Karpas-422 (cell line): ENCODE results near the gene IFIT1B. TPM values are rescaled to one million over a fixed set of nuclear protein-coding genes. Genes with fewer than 3 reads are reported as not detected.

Source experiments
- DNase-seq: peaks from one replicate; pipeline ENCODE4 v3.0.0-alpha.2; 2015
- H2AFZ ChIP-seq: fragments of 200-600 bp; sonication (generic); 2 replicates; pipeline ENCODE4 v1.6.1; 2014; ENCODE audit warnings: antibody characterized with exemption, low read length, mixed read lengths
- H3K27ac ChIP-seq: fragments of 200-600 bp; sonication (generic); 2 replicates; pipeline ENCODE4 v1.5.1; 2014; ENCODE audit warnings: mild to moderate bottlenecking, low read length, moderate library complexity
- H3K27me3 ChIP-seq: fragments of 200-600 bp; sonication (generic); 2 replicates; pipeline ENCODE4 v1.6.1; 2014; ENCODE audit warnings: low read length, mixed read lengths
- H3K36me3 ChIP-seq: fragments of 200-600 bp; sonication (generic); 2 replicates; pipeline ENCODE4 v1.6.1; 2014; ENCODE audit warnings: low read length, mixed read lengths; ENCODE audit not compliant: insufficient read depth
- H3K4me1 ChIP-seq: fragments of 200-600 bp; sonication (generic); 2 replicates; pipeline ENCODE4 v1.6.1; 2014; ENCODE audit warnings: mild to moderate bottlenecking, low read length, mixed read lengths
- H3K4me2 ChIP-seq: fragments of 200-600 bp; sonication (generic); 2 replicates; pipeline ENCODE4 v1.6.1; 2014; ENCODE audit warnings: low read length, low read depth, mild to moderate bottlenecking; ENCODE audit not compliant: poor library complexity, severe bottlenecking
- H3K4me3 ChIP-seq: fragments of 200-600 bp; sonication (generic); 2 replicates; pipeline ENCODE4 v1.5.1; 2014; ENCODE audit warnings: mild to moderate bottlenecking, antibody characterized with exemption, low read length, mixed read lengths
- H3K79me2 ChIP-seq: fragments of 200-600 bp; sonication (generic); 2 replicates; pipeline ENCODE4 v1.6.1; 2014; ENCODE audit warnings: mild to moderate bottlenecking, low read length, mixed read lengths
- H3K9ac ChIP-seq: fragments of 200-600 bp; sonication (generic); 2 replicates; pipeline ENCODE4 v1.6.0; 2014; ENCODE audit warnings: low read length
- H3K9me2 ChIP-seq: fragments of 200-600 bp; sonication (generic), shearing (Covaris generic); replicated peaks from 2 replicates; pipeline ENCODE4 v1.6.0; 2014; ENCODE audit warnings: mild to moderate bottlenecking, low read length, moderate library complexity; ENCODE audit not compliant: insufficient read depth
- H3K9me3 ChIP-seq: fragments of 300-700, 200-600 bp; sonication (generic); 2 replicates; pipeline ENCODE4 v1.6.1; 2014; ENCODE audit warnings: low read length, mixed read lengths
- H4K20me1 ChIP-seq: fragments of 200-600 bp; sonication (generic); 2 replicates; pipeline ENCODE4 v1.6.1; 2014; ENCODE audit warnings: mild to moderate bottlenecking, antibody characterized with exemption, low read length, low read depth; ENCODE audit not compliant: insufficient read depth
- total RNA-seq: library from RNA; depleted of rRNA; stranded (reverse); fragments of >200 nt; shearing (Covaris generic); gene quantifications from 2 replicates; pipeline ENCODE4 v1.2.3, GENCODE V29; 2014; ENCODE audit warnings: low replicate concordance

IFIT1B gene
- total RNA-seq, 1 experiment from 2014 or later, result 0.78 TPM

GRCh38 chr10:89351780-89352597 is 25.9 kb upstream of the IFIT1B start:
- Histone ChIP-seq H3K9ac (no peak overlapping the region), H3K9me2 (no peaks in the 10 kb centered on the region), H3K4me3 (no peak overlapping the region), H2AFZ (no peak overlapping the region), H3K27me3 (no peaks in the 10 kb centered on the region), H3K27ac (no peak overlapping the region), H3K79me2 (no peaks in the 10 kb centered on the region), H4K20me1 (no peaks in the 10 kb centered on the region), H3K36me3 (no peaks in the 10 kb centered on the region), H3K9me3 (no peaks in the 10 kb centered on the region), H3K4me1 (no peaks in the 10 kb centered on the region), H3K4me2 (no peak overlapping the region)
- DNase-seq, result no peak

- no peaks in the 10 kb centered on the region for H3K9me3 ChIP-seq
- no peak overlapping the region for H3K9ac ChIP-seq
- H3K36me3 ChIP-seq, result no peaks in the 10 kb centered on the region
- no peaks in the 10 kb centered on the region for H3K4me1 ChIP-seq
- no peak overlapping the region for H3K4me2 ChIP-seq
- H3K4me3 ChIP-seq, result no peak overlapping the region
- no peaks in the 10 kb centered on the region for H3K9me2 ChIP-seq
- no peak for DNase-seq
- H3K27ac ChIP-seq, result no peak overlapping the region
- no peaks in the 10 kb centered on the region for H3K79me2 ChIP-seq
- no peaks in the 10 kb centered on the region for H3K27me3 ChIP-seq
- H2AFZ ChIP-seq, result no peak overlapping the region
- H4K20me1 ChIP-seq, result no peaks in the 10 kb centered on the region
Observed at GRCh38 chr10:89352802-89353201, 25.1 kb upstream of the IFIT1B start.

- no peak for DNase-seq
- Histone ChIP-seq H3K27me3 (no peaks in the 10 kb centered on the region), H3K4me1 (no peaks in the 10 kb centered on the region), H3K9ac (no peak overlapping the region), H3K36me3 (no peaks in the 10 kb centered on the region), H3K9me3 (no peaks in the 10 kb centered on the region), H4K20me1 (no peaks in the 10 kb centered on the region), H3K79me2 (no peaks in the 10 kb centered on the region), H3K9me2 (no peaks in the 10 kb centered on the region), H2AFZ (no peak overlapping the region), H3K27ac (no peak overlapping the region), H3K4me2 (no peak overlapping the region), H3K4me3 (no peak overlapping the region)
Observed at GRCh38 chr10:89355394-89355931, 22.4 kb upstream of the IFIT1B start.

- no peak overlapping the region for H3K9ac ChIP-seq
- H2AFZ ChIP-seq, result no peak overlapping the region
- no peaks in the 10 kb centered on the region for H3K4me1 ChIP-seq
- H3K36me3 ChIP-seq, result no peaks in the 10 kb centered on the region
- H3K27me3 ChIP-seq, result no peaks in the 10 kb centered on the region
- no peak overlapping the region for H3K27ac ChIP-seq
- H3K9me3 ChIP-seq, result no peaks in the 10 kb centered on the region
- H3K79me2 ChIP-seq, result no peaks in the 10 kb centered on the region
- H3K4me3 ChIP-seq, result no peak overlapping the region
- H3K9me2 ChIP-seq, result no peaks in the 10 kb centered on the region
- no peaks in the 10 kb centered on the region for H4K20me1 ChIP-seq
- DNase-seq, result no peak
- H3K4me2 ChIP-seq, result no peak overlapping the region
Observed at GRCh38 chr10:89357096-89357495, 20.8 kb upstream of the IFIT1B start.

GRCh38 chr10:89357975-89358374 is 19.9 kb upstream of the IFIT1B start:
- Histone ChIP-seq H3K4me3 (no peak overlapping the region), H3K36me3 (no peaks in the 10 kb centered on the region), H3K27me3 (no peaks in the 10 kb centered on the region), H3K79me2 (no peaks in the 10 kb centered on the region), H3K4me1 (no peaks in the 10 kb centered on the region), H4K20me1 (no peaks in the 10 kb centered on the region), H3K9me2 (no peaks in the 10 kb centered on the region), H3K9ac (no peak overlapping the region), H3K9me3 (no peaks in the 10 kb centered on the region), H2AFZ (no peak overlapping the region), H3K27ac (no peak overlapping the region), H3K4me2 (no peak overlapping the region)
- DNase-seq, result no peak

- H3K9me3 ChIP-seq, result no peaks in the 10 kb centered on the region
- no peak overlapping the region for H2AFZ ChIP-seq
- H3K9ac ChIP-seq, result no peak overlapping the region
- H3K36me3 ChIP-seq, result no peaks in the 10 kb centered on the region
- DNase-seq, result no peak
- H3K27me3 ChIP-seq, result no peaks in the 10 kb centered on the region
- no peaks in the 10 kb centered on the region for H4K20me1 ChIP-seq
- no peak overlapping the region for H3K4me2 ChIP-seq
- H3K79me2 ChIP-seq, result no peaks in the 10 kb centered on the region
- H3K27ac ChIP-seq, result no peak overlapping the region
- no peak overlapping the region for H3K4me3 ChIP-seq
- no peaks in the 10 kb centered on the region for H3K4me1 ChIP-seq
- H3K9me2 ChIP-seq, result no peaks in the 10 kb centered on the region
Observed at GRCh38 chr10:89360157-89360556, 17.7 kb upstream of the IFIT1B start.

- no peaks in the 10 kb centered on the region for H3K9me2 ChIP-seq
- H3K4me1 ChIP-seq, result no peaks in the 10 kb centered on the region
- H3K4me3 ChIP-seq, result no peak overlapping the region
- H3K79me2 ChIP-seq, result no peaks in the 10 kb centered on the region
- H3K36me3 ChIP-seq, result no peaks in the 10 kb centered on the region
- H3K9me3 ChIP-seq, result no peaks in the 10 kb centered on the region
- no peaks in the 10 kb centered on the region for H4K20me1 ChIP-seq
- no peaks in the 10 kb centered on the region for H3K27me3 ChIP-seq
- H3K27ac ChIP-seq, result no peak overlapping the region
- no peak overlapping the region for H3K4me2 ChIP-seq
- H3K9ac ChIP-seq, result no peak overlapping the region
- H2AFZ ChIP-seq, result no peak overlapping the region
- DNase-seq, result no peak
Observed at GRCh38 chr10:89362929-89363328, 14.9 kb upstream of the IFIT1B start.

GRCh38 chr10:89363729-89364442 is 14.0 kb upstream of the IFIT1B start:
- Histone ChIP-seq H2AFZ (no peak overlapping the region), H3K79me2 (no peaks in the 10 kb centered on the region), H4K20me1 (no peaks in the 10 kb centered on the region), H3K27me3 (no peaks in the 10 kb centered on the region), H3K9me2 (no peaks in the 10 kb centered on the region), H3K36me3 (no peaks in the 10 kb centered on the region), H3K4me2 (no peak overlapping the region), H3K9me3 (no peaks in the 10 kb centered on the region), H3K9ac (no peak overlapping the region), H3K27ac (no peak overlapping the region), H3K4me3 (no peak overlapping the region), H3K4me1 (no peaks in the 10 kb centered on the region)
- no peak for DNase-seq
